ENCODE data around the gene COX7A1. TPM values are rescaled to one million over a fixed set of nuclear protein-coding genes. Genes with fewer than 3 reads are reported as not detected.

Gene COX7A1
- total RNA-seq, 1 donor from 2014 or later, result not detected

GRCh38 chr19:36160821-36161596 lies 8.8 kb upstream of the COX7A1 start:
- Mint-ChIP-seq H3K4me3 (ENCODE audit: unreplicated experiment) (no peak overlapping the region), H3K4me1 (ENCODE audit: low read depth) (no peaks in the 10 kb centered on the region), H3K27ac (ENCODE audit: unreplicated experiment) (no peak overlapping the region), H3K27me3 (ENCODE audit: low read depth) (no peaks in the 10 kb centered on the region), H3K9me3 (ENCODE audit: low read depth) (no peaks in the 10 kb centered on the region), H3K36me3 (ENCODE audit: low read depth) (peaks cover 11% of the 10 kb centered on the region)
- TF ChIP-seq CTCF (IDR thresholded peaks at IDR 0.05), result no peak
- DNase-seq (ENCODE audit: low spot score), result no peak

DNA sequence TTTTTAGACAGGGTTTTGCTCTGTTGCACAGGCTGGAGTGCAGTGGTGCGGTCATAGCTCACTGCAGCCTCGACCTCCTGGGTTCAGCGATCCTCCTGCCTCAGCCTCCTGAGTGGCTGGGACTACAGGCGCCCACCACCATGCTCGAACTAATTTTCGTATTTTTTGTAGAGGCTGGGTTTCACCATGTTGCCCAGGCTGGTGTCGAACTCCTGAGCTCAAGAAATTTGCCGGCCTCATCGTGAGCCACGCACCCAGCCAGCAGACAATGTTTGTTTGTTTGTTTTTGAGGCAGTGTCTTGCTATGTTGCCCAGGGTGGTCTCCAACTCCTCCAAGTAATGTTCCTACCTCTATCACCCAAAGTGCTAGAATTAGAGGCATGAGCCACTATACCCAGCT lies 879 bp upstream of the COX7A1 start:
- no peaks in the 10 kb centered on the region for H3K9me3 Mint-ChIP-seq (ENCODE audit: low read depth)
- no peak for TF ChIP-seq CTCF (IDR thresholded peaks at IDR 0.05)
- no peak overlapping the region for H3K4me3 Mint-ChIP-seq (ENCODE audit: unreplicated experiment)
- H3K27me3 Mint-ChIP-seq (ENCODE audit: low read depth), result no peaks in the 10 kb centered on the region
- no peaks in the 10 kb centered on the region for H3K4me1 Mint-ChIP-seq (ENCODE audit: low read depth)
- no peak for DNase-seq (ENCODE audit: low spot score)
- peaks cover 20% of the 10 kb centered on the region for H3K36me3 Mint-ChIP-seq (ENCODE audit: low read depth)
- no peak overlapping the region for H3K27ac Mint-ChIP-seq (ENCODE audit: unreplicated experiment)

GRCh38 chr19:36152019-36152351 lies 262 bp downstream of the COX7A1 start:
- Mint-ChIP-seq H3K27me3 (ENCODE audit: low read depth) (no peaks in the 10 kb centered on the region), H3K4me1 (ENCODE audit: low read depth) (no peaks in the 10 kb centered on the region), H3K4me3 (ENCODE audit: unreplicated experiment) (no peak overlapping the region), H3K9me3 (ENCODE audit: low read depth) (no peaks in the 10 kb centered on the region), H3K27ac (ENCODE audit: unreplicated experiment) (no peak overlapping the region), H3K36me3 (ENCODE audit: low read depth) (peaks cover 25% of the 10 kb centered on the region)
- no peak for TF ChIP-seq CTCF (IDR thresholded peaks at IDR 0.05)
- DNase-seq (ENCODE audit: low spot score), result no peak

DNA sequence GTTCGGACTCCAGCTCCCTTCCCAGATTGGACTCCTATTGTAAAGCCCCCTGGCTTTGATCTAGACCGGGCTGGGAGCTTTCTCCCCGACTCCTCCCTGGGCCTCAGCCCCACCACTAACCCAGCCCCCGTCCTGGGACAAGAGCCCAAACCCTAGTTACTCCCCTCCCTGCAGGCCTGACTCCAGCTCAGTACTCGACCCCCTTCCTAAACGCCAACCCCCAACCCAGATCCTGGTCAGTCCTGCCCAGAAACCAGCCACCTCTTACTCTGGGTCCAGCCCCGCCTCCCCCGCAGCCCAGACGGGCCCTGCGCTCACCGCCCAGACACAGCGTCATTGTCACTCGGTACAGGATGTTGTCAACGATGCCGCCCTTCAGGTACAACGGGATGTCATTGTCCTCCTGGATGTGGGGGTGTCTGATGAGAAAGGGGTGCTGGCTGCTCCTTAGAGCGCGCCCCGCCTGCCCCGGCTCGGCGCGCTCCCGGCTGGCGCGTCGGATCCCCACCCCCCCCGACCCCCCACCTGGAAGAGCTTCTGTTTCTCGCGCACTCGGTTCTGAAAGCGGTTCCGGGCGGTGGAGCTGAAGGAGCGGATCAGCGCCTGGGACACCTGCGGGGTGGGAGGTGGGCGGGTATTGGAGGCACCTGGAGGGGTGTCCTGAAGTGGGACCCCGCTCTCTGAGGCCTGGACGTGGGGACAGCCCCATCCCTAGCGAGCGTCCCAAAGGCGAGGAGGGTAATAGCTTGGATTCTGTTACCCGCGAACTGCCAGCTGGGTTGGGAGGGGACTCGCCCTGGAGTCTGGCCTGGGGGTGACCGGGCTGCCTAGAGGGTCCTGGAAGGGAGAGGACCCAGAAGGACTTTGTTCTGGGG lies 866 bp downstream of the COX7A1 start:
- no peaks in the 10 kb centered on the region for H3K4me1 Mint-ChIP-seq (ENCODE audit: low read depth)

More for the DNA sequence above, 866 bp downstream of the COX7A1 start:
- DNase-seq (ENCODE audit: low spot score), result no peak
- H3K27ac Mint-ChIP-seq (ENCODE audit: unreplicated experiment), result no peak overlapping the region
- no peak for TF ChIP-seq CTCF (IDR thresholded peaks at IDR 0.05)
- no peaks in the 10 kb centered on the region for H3K9me3 Mint-ChIP-seq (ENCODE audit: low read depth)
- peaks cover 31% of the 10 kb centered on the region for H3K36me3 Mint-ChIP-seq (ENCODE audit: low read depth)
- no peaks in the 10 kb centered on the region for H3K27me3 Mint-ChIP-seq (ENCODE audit: low read depth)
- no peak overlapping the region for H3K4me3 Mint-ChIP-seq (ENCODE audit: unreplicated experiment)
